Activated CD8-positive, alpha-beta T cell treated with anti-CD3 and anti-CD28 coated beads, Interleukin-2, amount 10 ng/mL, durations not matched to agents 7 days and 5 days (primary cell): ENCODE measurements around the gene SAMD13. TPM values are rescaled to one million over a fixed set of nuclear protein-coding genes. Genes with fewer than 3 reads are reported as not detected.
"Not testable (repeated sequence)": the region's sequence is repeated elsewhere in the genome, so short reads cannot be mapped to it uniquely, and the experiment has no call there.

ENCODE experiments used
- ATAC-seq: fragments of 150-1000 bp; cut with Tn5 transposase; one replicate; pipeline ENCODE4 v1.10.0; 2021; ENCODE audit warnings: moderate library complexity
- CTCF ChIA-PET: fragments of 350-600 bp; sonication (Branson Sonifier 250); formaldehyde crosslinking; loops from one replicate; lab custom pipeline; 2021; ENCODE audit warnings: antibody characterized with exemption; lab: Charles Lee
- POLR2A ChIA-PET: fragments of 350-600 bp; sonication (Branson Sonifier 250); formaldehyde crosslinking; loops from one replicate; lab custom pipeline; 2021; ENCODE audit warnings: antibody characterized with exemption; lab: Charles Lee
- DNase-seq: peaks from one replicate; pipeline ENCODE4 v3.0.0-alpha.2; 2020
- H3K27ac Mint-ChIP-seq: one replicate; pipeline ENCODE4 v1.8.0; 2021; ENCODE audit warnings: mild to moderate bottlenecking, mixed read lengths
- H3K27me3 Mint-ChIP-seq: one replicate; pipeline ENCODE4 v1.8.0; 2021; ENCODE audit warnings: low read depth, mixed read lengths
- H3K36me3 Mint-ChIP-seq: one replicate; pipeline ENCODE4 v1.8.0; 2021; ENCODE audit warnings: low read depth, mixed read lengths
- H3K4me1 Mint-ChIP-seq: one replicate; pipeline ENCODE4 v1.8.0; 2021; ENCODE audit warnings: low read depth, mixed read lengths
- H3K4me3 Mint-ChIP-seq: one replicate; pipeline ENCODE4 v1.8.0; 2021; ENCODE audit warnings: mild to moderate bottlenecking, mixed read lengths
- H3K9me3 Mint-ChIP-seq: one replicate; pipeline ENCODE4 v1.8.0; 2022; ENCODE audit warnings: mixed read lengths; ENCODE audit not compliant: insufficient read depth
- total RNA-seq, 2 experiments: library from RNA; stranded (reverse); gene quantifications; one replicate each; pipeline ENCODE4 v1.2.3, GENCODE V29; 2021

The SAMD13 gene
- total RNA-seq, 2 experiments from 2014 or later = 0.29 TPM; not detected in 1

- ChIA-PET POLR2A (no interaction called here), CTCF (no interaction called here)
- ATAC-seq (no peak), DNase-seq (no peak)
- Mint-ChIP-seq H3K27ac (no peak overlapping the region), H3K27me3 (no peaks in the 10 kb centered on the region), H3K4me3 (no peak overlapping the region), H3K4me1 (peaks cover 10% of the 10 kb centered on the region), H3K9me3 (no peaks in the 10 kb centered on the region), H3K36me3 (no peaks in the 10 kb centered on the region)
These were observed 34.0 kb upstream of the SAMD13 start for GRCh38 chr1:84267476-84267875.

GRCh38 chr1:84268346-84268745 is 33.2 kb upstream of the SAMD13 start:
- H3K27me3 Mint-ChIP-seq = no peaks in the 10 kb centered on the region
- H3K9me3 Mint-ChIP-seq = no peaks in the 10 kb centered on the region
- CTCF ChIA-PET = no interaction called here
- no peak for DNase-seq
- H3K27ac Mint-ChIP-seq = no peak overlapping the region
- H3K4me1 Mint-ChIP-seq = peaks cover 10% of the 10 kb centered on the region
- ATAC-seq = no peak
- H3K36me3 Mint-ChIP-seq = no peaks in the 10 kb centered on the region
- POLR2A ChIA-PET = no interaction called here
- H3K4me3 Mint-ChIP-seq = no peak overlapping the region

- H3K4me3 Mint-ChIP-seq = no peak overlapping the region
- peaks cover 10% of the 10 kb centered on the region for H3K4me1 Mint-ChIP-seq
- H3K27ac Mint-ChIP-seq = no peak overlapping the region
- ATAC-seq (no peak), DNase-seq (no peak)
- no peaks in the 10 kb centered on the region for H3K27me3 Mint-ChIP-seq
- H3K9me3 Mint-ChIP-seq = no peaks in the 10 kb centered on the region
- ChIA-PET CTCF (no interaction called here), POLR2A (no interaction called here)
- H3K36me3 Mint-ChIP-seq = no peaks in the 10 kb centered on the region
These were observed 32.2 kb upstream of the SAMD13 start for GRCh38 chr1:84269306-84269705.

GRCh38 chr1:84271441-84272151 is 29.9 kb upstream of the SAMD13 start:
- no peaks in the 10 kb centered on the region for H3K36me3 Mint-ChIP-seq
- H3K27ac Mint-ChIP-seq = peak overlapping the region; percentile 35
- H3K4me1 Mint-ChIP-seq = peaks cover 10% of the 10 kb centered on the region
- POLR2A ChIA-PET = no interaction called here
- H3K27me3 Mint-ChIP-seq = no peaks in the 10 kb centered on the region
- H3K4me3 Mint-ChIP-seq = no peak overlapping the region
- no peaks in the 10 kb centered on the region for H3K9me3 Mint-ChIP-seq
- CTCF ChIA-PET = interaction anchor here (0.6 kb wide), 1 partner anchor 15 kb away, joined by 3 read pairs; no protein-coding TSS in a partner anchor
- ATAC-seq = peak; percentile 57
- DNase-seq = no peak

- H3K9me3 Mint-ChIP-seq = no peaks in the 10 kb centered on the region
- POLR2A ChIA-PET = no interaction called here
- no peak overlapping the region for H3K27ac Mint-ChIP-seq
- H3K27me3 Mint-ChIP-seq = no peaks in the 10 kb centered on the region
- H3K36me3 Mint-ChIP-seq = no peaks in the 10 kb centered on the region
- ATAC-seq = no peak
- CTCF ChIA-PET = no interaction called here
- H3K4me3 Mint-ChIP-seq = no peak overlapping the region
- DNase-seq = no peak
- H3K4me1 Mint-ChIP-seq = peaks cover 10% of the 10 kb centered on the region
These were observed 29.1 kb upstream of the SAMD13 start for GRCh38 chr1:84272401-84272800.

- Mint-ChIP-seq H3K27me3 (peaks cover 2% of the 10 kb centered on the region), H3K36me3 (no peaks in the 10 kb centered on the region), H3K4me1 (no peaks in the 10 kb centered on the region), H3K9me3 (no peaks in the 10 kb centered on the region), H3K27ac (no peak overlapping the region), H3K4me3 (no peak overlapping the region)
- ATAC-seq (no peak), DNase-seq (no peak)
- POLR2A ChIA-PET = no interaction called here
- CTCF ChIA-PET = no interaction called here
These were observed 24.0 kb upstream of the SAMD13 start for GRCh38 chr1:84277343-84278059.

GRCh38 chr1:84278905-84279304 is 22.6 kb upstream of the SAMD13 start:
- ATAC-seq = no peak
- H3K4me3 Mint-ChIP-seq = no peak overlapping the region
- DNase-seq = no peak
- CTCF ChIA-PET = no interaction called here
- H3K9me3 Mint-ChIP-seq = no peaks in the 10 kb centered on the region
- POLR2A ChIA-PET = no interaction called here
- H3K4me1 Mint-ChIP-seq = no peaks in the 10 kb centered on the region
- no peaks in the 10 kb centered on the region for H3K36me3 Mint-ChIP-seq
- H3K27me3 Mint-ChIP-seq = peaks cover 2% of the 10 kb centered on the region
- H3K27ac Mint-ChIP-seq = no peak overlapping the region

GRCh38 chr1:84280912-84281311 is 20.6 kb upstream of the SAMD13 start:
- H3K9me3 Mint-ChIP-seq = peaks cover 1% of the 10 kb centered on the region
- peaks cover 2% of the 10 kb centered on the region for H3K27me3 Mint-ChIP-seq
- no peaks in the 10 kb centered on the region for H3K4me1 Mint-ChIP-seq
- ChIA-PET CTCF (no interaction called here), POLR2A (no interaction called here)
- no peak for ATAC-seq
- H3K36me3 Mint-ChIP-seq = no peaks in the 10 kb centered on the region
- no peak for DNase-seq
- H3K4me3 Mint-ChIP-seq = no peak overlapping the region
- no peak overlapping the region for H3K27ac Mint-ChIP-seq

- DNase-seq (no peak), ATAC-seq (no peak)
- CTCF ChIA-PET = no interaction called here
- H3K4me1 Mint-ChIP-seq = no peaks in the 10 kb centered on the region
- POLR2A ChIA-PET = no interaction called here
- H3K27ac Mint-ChIP-seq = no peak overlapping the region
- peaks cover 4% of the 10 kb centered on the region for H3K27me3 Mint-ChIP-seq
- H3K9me3 Mint-ChIP-seq = peaks cover 16% of the 10 kb centered on the region
- no peak overlapping the region for H3K4me3 Mint-ChIP-seq
- no peaks in the 10 kb centered on the region for H3K36me3 Mint-ChIP-seq
These were observed 18.7 kb upstream of the SAMD13 start for GRCh38 chr1:84282780-84283333.

GRCh38 chr1:84283381-84283780 is 18.1 kb upstream of the SAMD13 start:
- H3K9me3 Mint-ChIP-seq = peaks cover 16% of the 10 kb centered on the region
- CTCF ChIA-PET = no interaction called here
- POLR2A ChIA-PET = no interaction called here

GRCh38 chr1:84286071-84286470 is 15.4 kb upstream of the SAMD13 start:
- no peak for DNase-seq
- ChIA-PET CTCF (interaction anchor here (1.3 kb wide), 1 partner anchor 15 kb away, joined by 3 read pairs; no protein-coding TSS in a partner anchor), POLR2A (no interaction called here)
- no peak for ATAC-seq
- H3K36me3 Mint-ChIP-seq = no peaks in the 10 kb centered on the region
- H3K27me3 Mint-ChIP-seq = peaks cover 2% of the 10 kb centered on the region
- no peaks in the 10 kb centered on the region for H3K4me1 Mint-ChIP-seq
- H3K9me3 Mint-ChIP-seq = peaks cover 16% of the 10 kb centered on the region
- H3K4me3 Mint-ChIP-seq = no peak overlapping the region
- no peak overlapping the region for H3K27ac Mint-ChIP-seq

More at GRCh38 chr1:84283381-84283780, 18.1 kb upstream of the SAMD13 start:
- H3K36me3 Mint-ChIP-seq = no peaks in the 10 kb centered on the region
- H3K4me1 Mint-ChIP-seq = no peaks in the 10 kb centered on the region
- DNase-seq (no peak), ATAC-seq (no peak)
- no peak overlapping the region for H3K4me3 Mint-ChIP-seq
- H3K27ac Mint-ChIP-seq = no peak overlapping the region
- peaks cover 4% of the 10 kb centered on the region for H3K27me3 Mint-ChIP-seq

GRCh38 chr1:84287389-84287788 is 14.1 kb upstream of the SAMD13 start:
- CTCF ChIA-PET, ATAC-seq, H3K36me3 Mint-ChIP-seq, POLR2A ChIA-PET, H3K4me3 Mint-ChIP-seq, H3K27me3 Mint-ChIP-seq, DNase-seq, H3K4me1 Mint-ChIP-seq, H3K27ac Mint-ChIP-seq: not testable (repeated sequence)
- peaks cover 16% of the 10 kb centered on the region for H3K9me3 Mint-ChIP-seq
